ENCODE measurements around the gene ETS2.

GRCh38 chr21:38817371-38818324 is 11.9 kb downstream of the ETS2 start:
- no peak for TF ChIP-seq RAD21 (IDR thresholded peaks at IDR 0.05; ENCODE audit: low read depth)
- TF ChIP-seq TEAD4 (IDR thresholded peaks at IDR 0.05), result no peak
- TF ChIP-seq CREB1 (IDR thresholded peaks at IDR 0.05; ENCODE audit: low read depth), result no peak
- no peak for TF ChIP-seq EP300 (IDR thresholded peaks at IDR 0.05; ENCODE audit: borderline replicate concordance)
- no peak for TF ChIP-seq MAX (IDR thresholded peaks at IDR 0.05)
- TF ChIP-seq YY1 (IDR thresholded peaks at IDR 0.05; ENCODE audit: low read depth), result no peak
- no peak for TF ChIP-seq EGR1 (IDR thresholded peaks at IDR 0.05)
- TF ChIP-seq USF1 (IDR thresholded peaks at IDR 0.05), result no peak
- no peak for TF ChIP-seq REST (IDR thresholded peaks at IDR 0.05; ENCODE audit: low read depth)
- no peak for TF ChIP-seq TCF12 (IDR thresholded peaks at IDR 0.05; ENCODE audit: low read depth)

Measured in Ishikawa (cell line).